HEK293T (cell line): ENCODE results near the gene TMPRSS6.
A peak's percentile ranks its signal among the peaks of the same experiment; 100 is the strongest.
"Not testable (repeated sequence)": the region's sequence is repeated elsewhere in the genome, so short reads cannot be mapped to it uniquely, and the experiment has no call there.

Experiments
- CTCF ChIA-PET: fragments of 350-600 bp; formaldehyde crosslinking; extraction: SDS; loops from one replicate; lab custom pipeline; 2021; ENCODE audit warnings: antibody characterized with exemption, inconsistent platforms; lab: Yijun Ruan, JAX
- POLR2A ChIA-PET: fragments of 350-600 bp; formaldehyde crosslinking; extraction: SDS; loops from one replicate; lab custom pipeline; 2020; ENCODE audit warnings: antibody characterized with exemption, inconsistent platforms; lab: Yijun Ruan, JAX
- DNase-seq: peaks from one replicate; pipeline ENCODE4 v3.0.0; 2012; ENCODE audit warnings: mixed read lengths; ENCODE audit errors: extremely low spot score
- ARNT ChIP-seq: fragments of 450-650 bp; IDR thresholded peaks from 2 replicates; pipeline ENCODE4 v1.6.1; 2017; ENCODE audit warnings: mild to moderate bottlenecking
- BHLHE40 ChIP-seq: fragments of 450-650 bp; IDR thresholded peaks from 2 replicates; pipeline ENCODE4 v1.6.1; 2016; ENCODE audit warnings: mild to moderate bottlenecking, moderate library complexity, borderline replicate concordance
- CTBP1 ChIP-seq: fragments of 450-650 bp; IDR thresholded peaks from 2 replicates; pipeline ENCODE4 v1.6.1; 2016; ENCODE audit warnings: borderline replicate concordance
- ELF4 ChIP-seq: fragments of 450-650 bp; IDR thresholded peaks from 2 replicates; pipeline ENCODE4 v1.6.1; 2017; ENCODE audit warnings: antibody characterized with exemption
- FOXA1 ChIP-seq: fragments of 450-650 bp; IDR thresholded peaks from 2 replicates; pipeline ENCODE4 v1.6.1; 2016; ENCODE audit warnings: mild to moderate bottlenecking
- FOXK2 ChIP-seq: fragments of 450-650 bp; IDR thresholded peaks from 2 replicates; pipeline ENCODE4 v1.6.1; 2016; ENCODE audit warnings: mild to moderate bottlenecking
- FOXM1 ChIP-seq: fragments of 450-650 bp; IDR thresholded peaks from 2 replicates; pipeline ENCODE4 v1.6.1; 2017; ENCODE audit warnings: mild to moderate bottlenecking, borderline replicate concordance
- HDGF ChIP-seq: fragments of 450-650 bp; IDR thresholded peaks from 2 replicates; pipeline ENCODE4 v1.6.1; 2017; ENCODE audit warnings: antibody characterized with exemption, borderline replicate concordance
- L3MBTL2 ChIP-seq: fragments of 450-650 bp; conservative IDR thresholded peaks from 2 replicates; pipeline ENCODE4 v1.6.1; 2016; ENCODE audit warnings: mild to moderate bottlenecking
- LEF1 ChIP-seq: fragments of 450-650 bp; IDR thresholded peaks from 2 replicates; pipeline ENCODE4 v1.6.1; 2017; ENCODE audit warnings: mild to moderate bottlenecking, borderline replicate concordance
- NFRKB ChIP-seq: fragments of 450-650 bp; IDR thresholded peaks from 2 replicates; pipeline ENCODE4 v1.6.1; 2016; ENCODE audit warnings: mild to moderate bottlenecking, moderate library complexity
- SP1 ChIP-seq: fragments of 450-650 bp; IDR thresholded peaks from 2 replicates; pipeline ENCODE4 v1.6.1; 2017
- SUZ12 ChIP-seq: fragments of 450-650 bp; IDR thresholded peaks from 2 replicates; pipeline ENCODE4 v1.6.1; 2016; ENCODE audit warnings: mild to moderate bottlenecking
- TARDBP ChIP-seq: fragments of 450-650 bp; IDR thresholded peaks from 2 replicates; pipeline ENCODE4 v1.6.1; 2016
- ZNF384 ChIP-seq: fragments of 450-650 bp; IDR thresholded peaks from 2 replicates; pipeline ENCODE4 v1.6.1; 2016
- TF ChIP-seq, protein P1 (sequence below): fragments of 450-650 bp; IDR thresholded peaks from 2 replicates; pipeline ENCODE4 v1.6.1; 2016

The TMPRSS6 gene

DNA sequence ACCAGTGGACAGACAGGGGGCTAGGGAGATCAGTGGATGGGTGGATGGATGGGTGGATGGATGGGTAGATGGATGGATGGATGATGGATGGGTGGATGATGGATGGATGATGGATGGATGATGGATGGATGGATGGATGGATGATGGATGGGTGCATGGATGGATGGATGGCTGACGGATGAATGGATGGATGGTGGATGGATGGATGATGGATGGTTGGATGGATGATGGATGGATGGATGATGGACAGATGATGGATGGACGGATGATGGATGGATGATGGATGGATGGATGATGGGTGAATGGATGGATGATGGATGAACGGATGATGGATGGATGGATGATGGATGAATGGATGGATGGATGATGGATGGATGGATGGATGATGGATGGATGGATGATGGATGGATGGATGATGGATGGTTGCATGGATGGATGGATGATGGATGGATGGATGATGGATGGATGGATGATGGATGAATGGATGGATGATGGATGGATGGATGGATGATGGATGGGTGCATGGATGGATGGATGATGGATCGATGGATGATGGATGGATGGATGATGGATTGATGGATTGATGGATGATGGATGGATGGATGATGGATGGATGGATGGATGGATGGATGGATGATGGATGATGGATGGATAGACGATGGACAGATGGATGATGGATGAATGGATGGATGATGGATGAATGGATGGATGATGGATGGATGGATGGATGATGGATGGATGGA, 37.5 kb downstream of the TMPRSS6 start:
- CTCF ChIA-PET, DNase-seq, POLR2A ChIA-PET: not testable (repeated sequence)
- peak; percentile 78 for TF ChIP-seq CTBP1
- peak; percentile 81 for TF ChIP-seq TARDBP
- TF ChIP-seq, protein P1, sequence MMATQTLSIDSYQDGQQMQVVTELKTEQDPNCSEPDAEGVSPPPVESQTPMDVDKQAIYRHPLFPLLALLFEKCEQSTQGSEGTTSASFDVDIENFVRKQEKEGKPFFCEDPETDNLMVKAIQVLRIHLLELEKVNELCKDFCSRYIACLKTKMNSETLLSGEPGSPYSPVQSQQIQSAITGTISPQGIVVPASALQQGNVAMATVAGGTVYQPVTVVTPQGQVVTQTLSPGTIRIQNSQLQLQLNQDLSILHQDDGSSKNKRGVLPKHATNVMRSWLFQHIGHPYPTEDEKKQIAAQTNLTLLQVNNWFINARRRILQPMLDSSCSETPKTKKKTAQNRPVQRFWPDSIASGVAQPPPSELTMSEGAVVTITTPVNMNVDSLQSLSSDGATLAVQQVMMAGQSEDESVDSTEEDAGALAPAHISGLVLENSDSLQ = peak; percentile 96

DNA sequence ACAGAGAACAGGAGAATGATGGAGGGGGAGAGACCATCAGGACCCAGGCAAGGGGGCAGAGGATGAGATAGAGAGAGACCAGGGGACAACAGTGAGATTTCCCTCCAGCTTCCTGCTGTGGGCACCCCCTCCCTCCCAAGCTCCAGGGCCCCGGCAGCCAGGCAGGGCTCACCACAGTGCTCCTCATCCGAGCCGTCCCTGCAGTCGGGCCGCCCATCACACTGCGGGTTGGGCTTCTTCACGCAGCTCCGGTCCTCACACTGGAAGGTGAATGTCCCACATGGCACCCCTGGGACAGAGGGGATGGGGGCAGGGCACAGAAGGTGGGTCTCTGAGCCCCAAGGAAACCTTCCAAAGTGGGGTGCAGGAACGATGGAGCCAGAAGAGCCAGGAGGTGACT, 38.8 kb downstream of the TMPRSS6 start:
- DNase-seq = no peak
- ChIA-PET POLR2A (interaction anchor here (2.6 kb wide), 1 partner anchor 19 kb away, joined by 7 read pairs; the partner anchor contains the start of gene KCTD17), CTCF (no interaction called here)
- TF ChIP-seq SP1 = no peak
- no peak for TF ChIP-seq L3MBTL2
- no peak for TF ChIP-seq FOXM1
- TF ChIP-seq TARDBP = no peak
- TF ChIP-seq ARNT = no peak
- no peak for TF ChIP-seq CTBP1

DNA sequence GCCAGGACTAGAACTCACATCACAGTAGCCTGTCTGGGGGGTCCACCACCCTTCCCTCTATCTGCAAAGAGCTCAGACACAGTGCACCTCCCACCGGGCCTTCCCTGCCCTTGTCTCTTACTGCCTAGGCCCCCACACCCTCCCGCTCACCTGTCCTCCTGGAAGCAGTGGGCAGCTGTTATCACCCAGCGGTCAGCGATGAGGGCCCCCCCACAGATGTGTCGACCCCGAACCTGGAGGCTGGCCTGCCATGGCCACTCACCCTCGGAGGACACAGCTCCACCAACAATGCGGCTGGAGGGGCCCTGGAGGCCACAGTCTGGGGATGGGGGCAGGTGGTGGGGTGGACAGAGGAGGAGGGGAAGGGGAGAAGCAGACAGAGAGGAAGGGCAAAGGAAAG, 39.2 kb downstream of the TMPRSS6 start:
- DNase-seq = no peak
- POLR2A ChIA-PET = interaction anchor here (2.6 kb wide), 1 partner anchor 18 kb away, joined by 7 read pairs; the partner anchor contains the start of gene KCTD17
- CTCF ChIA-PET = no interaction called here
- no peak for TF ChIP-seq LEF1
- no peak for TF ChIP-seq TARDBP
- no peak for TF ChIP-seq CTBP1
- no peak for TF ChIP-seq L3MBTL2
- no peak for TF ChIP-seq SP1
- TF ChIP-seq FOXA1 = no peak
- TF ChIP-seq SUZ12 = no peak

DNA sequence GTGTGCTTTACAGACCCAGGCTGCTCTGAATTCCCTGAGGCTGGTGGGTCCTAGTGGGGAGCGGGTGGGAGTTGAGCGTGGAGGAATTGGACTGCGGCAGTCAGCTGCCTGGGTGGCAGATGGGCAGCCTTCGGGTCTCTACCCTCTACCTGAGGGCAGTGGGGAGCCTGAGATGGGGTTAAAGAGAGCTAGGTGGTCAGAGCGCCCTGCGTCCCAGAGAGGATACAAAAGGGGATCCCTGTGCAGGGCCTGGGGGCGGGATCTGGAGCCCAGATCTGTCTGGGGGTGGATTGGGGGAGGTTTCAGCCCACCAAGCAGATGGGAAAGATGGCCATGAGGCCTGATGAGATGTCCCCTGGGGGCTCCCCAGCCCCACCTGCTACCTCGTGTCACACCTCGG, 39.8 kb downstream of the TMPRSS6 start:
- TF ChIP-seq ZNF384 = no peak
- TF ChIP-seq ELF4 = no peak
- no peak for TF ChIP-seq FOXM1
- DNase-seq = no peak
- ChIA-PET CTCF (no interaction called here), POLR2A (interaction anchor here (2.6 kb wide), 1 partner anchor 18 kb away, joined by 7 read pairs; the partner anchor contains the start of gene KCTD17)

DNA sequence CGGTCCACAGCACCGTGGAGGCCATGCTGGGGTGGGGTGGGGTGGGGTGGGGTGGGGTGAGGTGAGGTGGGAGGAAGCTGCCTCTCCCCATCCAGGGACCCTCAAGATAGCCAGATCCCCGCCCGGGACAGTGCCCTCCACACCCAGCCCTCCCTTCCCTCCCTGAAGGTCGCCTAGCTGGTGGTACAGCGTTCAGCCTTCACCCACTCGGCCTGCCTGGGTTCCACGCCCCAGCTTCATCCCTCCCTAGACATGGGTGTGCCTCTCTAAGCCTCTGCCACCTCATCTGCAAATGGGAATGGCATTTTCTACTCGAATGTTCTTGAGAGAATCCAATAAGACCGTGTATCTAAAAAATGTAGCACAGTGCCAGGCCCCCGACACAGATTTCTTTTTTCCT, 40.2 kb downstream of the TMPRSS6 start:
- ChIA-PET CTCF (no interaction called here), POLR2A (interaction anchor here (2.6 kb wide), 1 partner anchor 17 kb away, joined by 7 read pairs; the partner anchor contains the start of gene KCTD17)
- TF ChIP-seq ARNT (no peak), CTBP1 (no peak), SP1 (no peak), FOXM1 (no peak), ZNF384 (no peak), TARDBP (no peak), SUZ12 (no peak), FOXK2 (no peak), NFRKB (no peak), LEF1 (no peak), FOXA1 (no peak), ELF4 (no peak), BHLHE40 (no peak), L3MBTL2 (no peak), HDGF (no peak)
- TF ChIP-seq, protein P1 = no peak

DNA sequence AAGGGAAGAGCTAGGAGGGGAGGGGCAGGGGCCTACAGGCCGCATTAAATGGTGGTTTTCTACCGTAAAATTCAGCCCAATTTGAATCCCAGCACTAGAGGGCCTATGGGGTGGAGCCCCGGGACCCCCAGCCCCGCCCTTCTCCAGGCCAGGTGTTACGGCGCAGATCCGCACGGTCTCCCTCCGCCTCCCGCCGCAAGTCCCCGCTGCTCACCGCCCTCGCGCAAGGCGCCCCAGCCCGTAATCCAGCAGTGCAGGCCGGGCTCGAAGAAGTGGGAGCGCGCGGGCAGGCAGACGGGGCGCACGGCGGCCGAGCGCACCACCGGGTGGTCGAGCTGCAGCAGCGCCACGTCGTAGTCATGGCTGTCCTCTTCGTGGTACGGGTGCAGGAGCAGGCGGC, 40.7 kb downstream of the TMPRSS6 start:
- ChIA-PET CTCF (no interaction called here), POLR2A (interaction anchor here (2.6 kb wide), 1 partner anchor 17 kb away, joined by 7 read pairs; the partner anchor contains the start of gene KCTD17)
- DNase-seq = no peak
- TF ChIP-seq, protein P1 = no peak
- TF ChIP-seq SUZ12 (no peak), ARNT (no peak), NFRKB (no peak), BHLHE40 (no peak), HDGF (no peak), LEF1 (no peak), ZNF384 (no peak), L3MBTL2 (no peak), FOXK2 (no peak), FOXM1 (no peak), CTBP1 (no peak)

More for the DNA sequence above, 40.2 kb downstream of the TMPRSS6 start:
- no peak for DNase-seq

DNA sequence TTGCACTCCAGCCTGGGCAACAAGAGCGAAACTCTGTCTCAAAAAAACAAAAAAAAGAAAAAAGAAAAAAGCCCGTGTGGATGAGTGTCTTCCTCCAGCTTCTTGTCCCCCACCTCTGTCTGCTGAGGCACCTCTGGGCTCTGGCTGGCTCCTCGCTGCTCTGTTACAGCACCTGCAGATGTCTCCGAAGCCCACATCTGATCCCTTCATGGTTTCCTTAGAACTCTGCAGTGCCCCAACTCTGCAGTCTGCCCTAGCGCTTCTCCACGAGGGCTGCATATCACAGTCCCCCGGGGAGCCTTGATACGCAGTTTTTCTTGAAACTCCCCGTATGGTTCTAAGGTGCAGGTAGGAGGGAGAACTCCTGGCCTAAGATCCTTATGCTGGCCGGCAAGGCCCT, 42.1 kb downstream of the TMPRSS6 start:
- ChIA-PET CTCF (no interaction called here), POLR2A (no interaction called here)
- TF ChIP-seq L3MBTL2 (no peak), HDGF (no peak), ELF4 (no peak), LEF1 (no peak), SP1 (no peak), SUZ12 (no peak), TARDBP (no peak), ARNT (no peak), FOXA1 (no peak), FOXK2 (no peak), NFRKB (no peak), BHLHE40 (no peak), CTBP1 (no peak), FOXM1 (no peak), ZNF384 (no peak)
- TF ChIP-seq, protein P1 = no peak
- DNase-seq = no peak
